Thoracic aorta (tissue), 2 donors: ENCODE data around the gene BMP8A. TPM values are rescaled to one million over a fixed set of nuclear protein-coding genes. Genes with fewer than 3 reads are reported as not detected.

ENCODE experiments used
- ATAC-seq: fragments of 150-250 bp; one replicate; pipeline ENCODE4 v1.8.0; 2017; ENCODE audit warnings: low read depth; ENCODE audit not compliant: insufficient number of reproducible peaks, low FRiP score
- DNase-seq: peaks from one replicate; pipeline ENCODE4 v3.0.0-alpha.2; 2020; ENCODE audit warnings: low spot score
- H3K27ac ChIP-seq, 2 donors: fragments of 200-600 bp; sonication (generic); 1 replicate in 1 of 2; 2 replicates in 1 of 2; pipeline ENCODE4 v1.5.1; 2016; ENCODE audit warnings: mild to moderate bottlenecking in 2 of 2, moderate library complexity in 2 of 2
- H3K27me3 ChIP-seq: fragments of 200-600 bp; sonication (generic); replicated peaks from 2 replicates; pipeline ENCODE4 v1.6.0; 2016; ENCODE audit warnings: mild to moderate bottlenecking; ENCODE audit not compliant: insufficient read depth
- H3K36me3 ChIP-seq: fragments of 200-600 bp; sonication (generic); one replicate; pipeline ENCODE4 v1.5.1; 2016
- H3K4me1 ChIP-seq, 2 donors: fragments of 200-600 bp; sonication (generic); 1 replicate in 1 of 2; 2 replicates in 1 of 2; pipeline versions ENCODE4 v1.5.1 to v1.6.0; 2016; ENCODE audit warnings: low read depth in 2 of 2, mild to moderate bottlenecking in 1 of 2; ENCODE audit not compliant: control insufficient read depth in 1 of 2
- H3K4me3 ChIP-seq: fragments of 200-600 bp; sonication (generic); 2 replicates; pipeline ENCODE4 v1.5.1; 2016; ENCODE audit warnings: mild to moderate bottlenecking
- H3K9me3 ChIP-seq: fragments of 200-600 bp; sonication (generic); 2 replicates; pipeline ENCODE4 v1.5.1; 2016
- CTCF ChIP-seq: fragments of 200-600 bp; sonication (generic); IDR thresholded peaks from one replicate; pipeline ENCODE4 v1.5.1; 2019; ENCODE audit warnings: antibody characterized with exemption
- total RNA-seq, 2 donors: library from RNA; depleted of rRNA; stranded (reverse); fragments of >200 nt; gene quantifications; one replicate each; pipeline versions ENCODE4 v1.1.0 to v1.2.3, GENCODE V29; 2016

Gene BMP8A
- total RNA-seq, 2 donors from 2014 or later: not detected

DNA sequence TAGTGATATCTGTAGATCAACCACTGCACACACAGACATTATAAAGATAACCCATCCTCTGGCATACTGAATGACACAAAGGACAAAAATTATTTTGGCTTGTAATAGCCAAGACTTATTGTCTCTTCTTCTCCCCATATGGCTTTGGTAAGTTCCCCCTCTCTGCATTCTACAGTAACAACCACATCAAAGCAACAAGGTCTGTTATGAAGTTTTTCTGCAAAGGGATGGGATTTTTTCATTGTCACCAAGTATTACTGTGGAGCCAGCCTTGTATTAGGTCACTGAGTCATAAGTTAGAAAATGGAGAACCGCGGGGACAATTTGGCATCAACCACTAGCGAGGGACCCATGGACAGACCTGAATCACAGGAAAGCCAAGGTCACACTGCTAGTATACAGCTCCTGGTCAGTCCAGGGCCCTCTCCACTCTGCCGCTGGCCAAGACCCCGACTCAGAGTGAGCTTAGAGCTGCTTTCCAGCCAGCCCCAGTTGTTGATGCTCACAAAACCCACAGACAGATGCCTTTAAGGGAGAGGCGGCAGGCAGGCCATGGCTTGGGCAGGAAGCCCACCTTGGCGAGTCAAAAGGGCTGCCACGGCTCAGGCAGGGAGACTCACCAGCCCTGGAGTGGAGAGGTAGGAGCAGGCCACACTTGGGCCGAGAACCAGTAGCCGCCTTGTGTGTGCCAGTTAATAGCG, 79.2 kb downstream of the BMP8A start:
- no peak overlapping the region for H3K4me3 ChIP-seq
- no peak for DNase-seq
- no peaks in the 10 kb centered on the region for H3K27me3 ChIP-seq
- H3K4me1 ChIP-seq: peaks cover 23 to 30% of the 10 kb centered on the region in 2 donors
- ATAC-seq: no peak
- H3K9me3 ChIP-seq: no peaks in the 10 kb centered on the region
- no peak for TF ChIP-seq CTCF
- peaks cover 60% of the 10 kb centered on the region for H3K36me3 ChIP-seq
- no peak overlapping the region for H3K27ac ChIP-seq

DNA sequence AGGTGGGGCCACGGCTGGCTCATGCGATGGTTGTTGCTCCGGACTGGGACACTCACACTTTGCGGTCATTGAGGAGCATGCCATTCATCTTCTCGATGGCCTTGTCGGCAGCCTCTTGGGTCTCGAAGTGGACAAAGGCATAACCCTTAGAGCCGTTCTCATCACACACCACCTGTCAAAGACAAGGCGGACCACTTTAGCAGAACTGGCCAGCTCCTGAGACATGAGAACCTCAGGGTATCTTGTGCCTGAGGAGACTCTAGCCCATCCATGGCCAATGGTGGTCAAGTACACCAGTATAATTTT, 79.7 kb downstream of the BMP8A start:
- no peak overlapping the region for H3K27ac ChIP-seq
- H3K4me3 ChIP-seq: no peak overlapping the region
- H3K4me1 ChIP-seq: peaks cover 23 to 30% of the 10 kb centered on the region in 2 donors
- H3K9me3 ChIP-seq: no peaks in the 10 kb centered on the region
- no peak for ATAC-seq
- H3K27me3 ChIP-seq: no peaks in the 10 kb centered on the region
- peaks cover 55% of the 10 kb centered on the region for H3K36me3 ChIP-seq
- TF ChIP-seq CTCF: no peak
- no peak for DNase-seq

- Histone ChIP-seq H3K27ac (no peak overlapping the region), H3K4me3 (no peak overlapping the region), H3K9me3 (no peaks in the 10 kb centered on the region), H3K4me1 (peaks cover 23 to 30% of the 10 kb centered on the region in 2 donors), H3K27me3 (no peaks in the 10 kb centered on the region), H3K36me3 (peaks cover 46% of the 10 kb centered on the region)
- TF ChIP-seq CTCF: no peak
- no peak for DNase-seq
- no peak for ATAC-seq
Measured at GRCh38 chr1:39572379-39573096, 81.1 kb downstream of the BMP8A start.

DNA sequence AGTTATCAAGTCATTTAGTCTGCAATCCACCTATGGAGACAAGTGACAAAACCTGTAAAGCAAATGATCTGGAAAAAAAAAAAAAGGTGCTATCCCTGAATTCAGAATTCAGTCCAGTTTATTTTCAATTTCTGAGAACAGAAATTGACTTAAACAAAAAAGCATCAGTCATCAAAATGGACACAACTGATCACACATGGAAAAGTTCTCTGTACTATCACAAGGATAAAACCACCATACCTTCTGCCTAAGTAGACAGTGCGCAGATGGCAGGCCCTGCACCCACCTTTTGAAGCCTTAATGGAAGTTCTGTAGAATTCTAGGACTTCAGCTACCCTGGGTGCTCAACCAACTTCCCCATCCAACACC, 81.6 kb downstream of the BMP8A start:
- peaks cover 23 to 30% of the 10 kb centered on the region in 2 donors for H3K4me1 ChIP-seq
- H3K27ac ChIP-seq: no peak overlapping the region
- no peaks in the 10 kb centered on the region for H3K27me3 ChIP-seq
- no peak for TF ChIP-seq CTCF
- no peak for ATAC-seq
- no peak for DNase-seq
- no peaks in the 10 kb centered on the region for H3K9me3 ChIP-seq
- peaks cover 42% of the 10 kb centered on the region for H3K36me3 ChIP-seq
- H3K4me3 ChIP-seq: peak overlapping the region; percentile 80

- no peak for ATAC-seq
- H3K27ac ChIP-seq: no peak overlapping the region
- no peaks in the 10 kb centered on the region for H3K27me3 ChIP-seq
- no peaks in the 10 kb centered on the region for H3K9me3 ChIP-seq
- no peak for DNase-seq
- peaks cover 23 to 30% of the 10 kb centered on the region in 2 donors for H3K4me1 ChIP-seq
- TF ChIP-seq CTCF: no peak
- peak overlapping the region; percentile 80 for H3K4me3 ChIP-seq
- H3K36me3 ChIP-seq: peaks cover 33% of the 10 kb centered on the region
Measured at GRCh38 chr1:39573736-39574624, 82.5 kb downstream of the BMP8A start.
